Loucy (cell line): ENCODE results near the gene BLTP3B.

Source experiments
- EZH2phosphoT487 ChIP-seq: fragments of 200-600 bp; IDR thresholded peaks from 2 replicates; pipeline ENCODE4 v1.6.1; 2018; ENCODE audit warnings: antibody characterized with exemption, mild to moderate bottlenecking, moderate library complexity, borderline replicate concordance
- TF ChIP-seq, protein P1 (sequence below): fragments of 200-600 bp; sonication (generic); conservative IDR thresholded peaks from 2 replicates; pipeline ENCODE4 v1.5.1; 2014; ENCODE audit warnings: mild to moderate bottlenecking, antibody characterized with exemption, low read length

- TF ChIP-seq, protein P1, sequence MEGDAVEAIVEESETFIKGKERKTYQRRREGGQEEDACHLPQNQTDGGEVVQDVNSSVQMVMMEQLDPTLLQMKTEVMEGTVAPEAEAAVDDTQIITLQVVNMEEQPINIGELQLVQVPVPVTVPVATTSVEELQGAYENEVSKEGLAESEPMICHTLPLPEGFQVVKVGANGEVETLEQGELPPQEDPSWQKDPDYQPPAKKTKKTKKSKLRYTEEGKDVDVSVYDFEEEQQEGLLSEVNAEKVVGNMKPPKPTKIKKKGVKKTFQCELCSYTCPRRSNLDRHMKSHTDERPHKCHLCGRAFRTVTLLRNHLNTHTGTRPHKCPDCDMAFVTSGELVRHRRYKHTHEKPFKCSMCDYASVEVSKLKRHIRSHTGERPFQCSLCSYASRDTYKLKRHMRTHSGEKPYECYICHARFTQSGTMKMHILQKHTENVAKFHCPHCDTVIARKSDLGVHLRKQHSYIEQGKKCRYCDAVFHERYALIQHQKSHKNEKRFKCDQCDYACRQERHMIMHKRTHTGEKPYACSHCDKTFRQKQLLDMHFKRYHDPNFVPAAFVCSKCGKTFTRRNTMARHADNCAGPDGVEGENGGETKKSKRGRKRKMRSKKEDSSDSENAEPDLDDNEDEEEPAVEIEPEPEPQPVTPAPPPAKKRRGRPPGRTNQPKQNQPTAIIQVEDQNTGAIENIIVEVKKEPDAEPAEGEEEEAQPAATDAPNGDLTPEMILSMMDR: no peak
- TF ChIP-seq EZH2phosphoT487: no peak
Observed at GRCh38 chr12:100127766-100128511, 14.7 kb downstream of the BLTP3B start.
